ENCODE measurements around the gene ZNF296. TPM values are rescaled to one million over a fixed set of nuclear protein-coding genes. Genes with fewer than 3 reads are reported as not detected.

The ZNF296 gene
- total and polyA plus RNA-seq, 2 donors (not counting 3 experiments of a cell fraction or from before 2014, with no cell fraction given) = 0.35 to 1.8 TPM

DNA sequence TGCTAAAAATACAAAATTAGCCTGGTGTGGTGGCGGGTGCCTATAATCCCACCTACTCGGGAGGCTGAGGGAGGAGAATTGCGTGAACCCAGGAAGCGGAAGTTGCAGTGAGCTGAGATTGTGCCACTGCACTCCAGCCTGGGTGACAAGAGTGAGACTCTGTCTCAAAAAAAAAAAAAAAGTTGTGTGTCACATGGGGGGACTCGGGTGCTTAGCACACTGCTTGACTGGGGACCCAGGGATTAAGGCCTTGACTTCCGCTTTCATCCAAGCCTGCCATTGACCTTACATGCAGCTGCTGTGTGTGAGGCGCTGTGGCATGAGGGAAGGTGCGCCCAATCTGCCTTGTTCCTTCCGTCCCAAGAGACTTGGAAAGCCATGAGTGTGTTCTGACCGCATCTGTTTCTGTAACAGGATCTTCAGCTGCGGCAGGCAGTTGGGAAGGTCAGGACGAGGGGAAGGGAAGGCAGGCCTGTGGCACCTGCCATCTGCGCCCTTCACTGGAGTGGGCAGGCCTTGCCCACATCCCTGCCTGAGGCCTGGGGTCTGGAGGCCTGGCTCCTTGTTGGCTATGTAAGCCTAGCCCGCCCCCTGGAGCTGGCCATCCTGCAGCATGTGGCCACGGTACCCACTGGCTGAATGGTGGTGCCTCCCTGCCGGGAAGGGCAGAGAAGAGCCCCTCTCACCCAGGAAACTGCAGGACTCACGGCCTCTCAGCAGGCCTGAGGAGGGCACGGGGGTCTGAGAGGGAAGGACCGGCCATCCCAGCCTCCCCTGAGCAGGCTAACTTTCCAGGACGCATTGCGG, 39.7 kb upstream of the ZNF296 start:
- H3K36me3 ChIP-seq (ENCODE audit: control insufficient read depth in 2 of 2, extremely low read depth in 1 of 2, insufficient read depth in 2 of 2, low read length in 2 of 2) = no peaks in the 10 kb centered on the region

More for the DNA sequence above, 39.7 kb upstream of the ZNF296 start:
- intact Hi-C loops (cut with micrococcal nuclease) = no loop called here
- H3K4me1 ChIP-seq (ENCODE audit: control insufficient read depth, extremely low read depth, insufficient read depth, low read length) = no peaks in the 10 kb centered on the region
- no peaks in the 10 kb centered on the region for H3K27me3 ChIP-seq (ENCODE audit: control insufficient read depth in 2 of 2, insufficient read depth in 2 of 2, low read length in 2 of 2)
- H4K20me1 ChIP-seq (replicated peaks; ENCODE audit: control insufficient read depth, extremely low read depth, insufficient read depth, low read length) = no peaks in the 10 kb centered on the region
- CTCF ChIA-PET = no interaction called here
- no TSS peak for BruUV-seq (replicated peaks)
- no peak overlapping the region for H3K4me2 ChIP-seq (ENCODE audit: insufficient read depth, low read length)
- H3K9ac ChIP-seq (replicated peaks; ENCODE audit: extremely low read depth, insufficient read depth, low read length) = no peak overlapping the region
- POLR2A ChIA-PET = no interaction called here
- dilution Hi-C loops (cut with MboI; ENCODE audit: extremely low pct_ligation_motif_present, low sequenced_read_pairs) = no loop called here
- no peak overlapping the region for H2AFZ ChIP-seq (ENCODE audit: low read depth, low read length)
- peaks cover 53% of the 10 kb centered on the region for H3K79me2 ChIP-seq (ENCODE audit: control insufficient read depth, insufficient read depth, low read length)
- no peaks in the 10 kb centered on the region for H3K9me3 ChIP-seq (replicated peaks; ENCODE audit: control insufficient read depth, insufficient read depth, low read length)
- no peak overlapping the region for H3K27ac ChIP-seq (ENCODE audit: insufficient read depth, low read depth, low read length)
- no peak overlapping the region for H3K4me3 ChIP-seq (replicated peaks in 1 of 3; ENCODE audit: insufficient read depth in 1 of 3, low read depth in 1 of 3, low read length in 3 of 3)
- no peaks in the 10 kb centered on the region for H3K9me1 ChIP-seq (replicated peaks; ENCODE audit: control insufficient read depth, extremely low read depth, insufficient read depth, low read length)
- DNase-seq (ENCODE audit: low read depth, low spot score) (no peak), FAIRE-seq (no peak)
- no peak for TF ChIP-seq FOS (IDR thresholded peaks at IDR 0.05; ENCODE audit: borderline replicate concordance, insufficient read depth, low read length)
- TF ChIP-seq POLR2AphosphoS5 (IDR thresholded peaks at IDR 0.05; ENCODE audit: insufficient read depth, low read depth, low read length) = no peak
- TF ChIP-seq CTCF (IDR thresholded peaks at IDR 0.05; ENCODE audit: extremely low read depth in 1 of 2, insufficient read depth in 1 of 2, low read depth in 1 of 2, low read length in 2 of 2) = no peak
- no peak for TF ChIP-seq POLR2A (IDR thresholded peaks at IDR 0.05; ENCODE audit: low read depth, low read length)
- no peak for TF ChIP-seq MYC (IDR thresholded peaks at IDR 0.05; ENCODE audit: low read depth, low read length)
- TF ChIP-seq, protein P1, sequence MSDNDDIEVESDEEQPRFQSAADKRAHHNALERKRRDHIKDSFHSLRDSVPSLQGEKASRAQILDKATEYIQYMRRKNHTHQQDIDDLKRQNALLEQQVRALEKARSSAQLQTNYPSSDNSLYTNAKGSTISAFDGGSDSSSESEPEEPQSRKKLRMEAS (IDR thresholded peaks at IDR 0.05; ENCODE audit: insufficient read depth, insufficient read length) = no peak
- no peak for TF ChIP-seq EZH2 (IDR thresholded peaks at IDR 0.05; ENCODE audit: borderline replicate concordance, low read depth, low read length, severe bottlenecking)
- no peak for TF ChIP-seq JUN (IDR thresholded peaks at IDR 0.05; ENCODE audit: borderline replicate concordance, insufficient read depth, insufficient read length, low read depth)
- no peak for TF ChIP-seq GATA2 (IDR thresholded peaks at IDR 0.05; ENCODE audit: insufficient read depth, insufficient read length, low read depth, low read length)
